Natural killer cell (primary cell): Measurements from ENCODE around the gene MYO5C. TPM values are rescaled to one million over a fixed set of nuclear protein-coding genes. Genes with fewer than 3 reads are reported as not detected.

ENCODE experiments used
- ATAC-seq, 3 donors: fragments of 150-1000 bp in 2 of 3; fragments of 200-7000 bp in 1 of 3; cut with Tn5 transposase; 1 replicate in 1 of 3; 2 replicates in 2 of 3; pipeline ENCODE4 v1.10.0; 2021; ENCODE audit warnings: mild to moderate bottlenecking in 2 of 3, moderate library complexity in 2 of 3
- DNase-seq, 2 donors: peaks; one replicate each; pipeline versions ENCODE4 v3.0.0 to v3.0.0-alpha.2; 2013 to 2021; ENCODE audit warnings: mixed read lengths in 1 of 2
- H3K27ac ChIP-seq: one replicate; pipeline ENCODE4 v1.5.1; 2013; ENCODE audit warnings: mild to moderate bottlenecking, low read length
- H3K27me3 ChIP-seq: one replicate; pipeline ENCODE4 v1.6.1; 2013; ENCODE audit warnings: low read length; ENCODE audit not compliant: control insufficient read depth, insufficient read depth
- H3K36me3 ChIP-seq: one replicate; pipeline ENCODE4 v1.6.1; 2013; ENCODE audit warnings: low read length; ENCODE audit not compliant: control insufficient read depth, insufficient read depth
- H3K4me1 ChIP-seq: one replicate; pipeline ENCODE4 v1.6.1; 2013; ENCODE audit warnings: low read length; ENCODE audit not compliant: control insufficient read depth, insufficient read depth
- H3K4me3 ChIP-seq: one replicate; pipeline ENCODE4 v1.5.1; 2013; ENCODE audit warnings: low read length
- H3K9me3 ChIP-seq: one replicate; pipeline ENCODE4 v1.6.1; 2013; ENCODE audit warnings: low read length; ENCODE audit not compliant: control insufficient read depth, insufficient read depth
- H3K27ac Mint-ChIP-seq, 2 donors: one replicate each; pipeline ENCODE4 v1.8.0; 2022; ENCODE audit warnings: mild to moderate bottlenecking in 2 of 2, mixed read lengths in 2 of 2, moderate library complexity in 1 of 2
- H3K27me3 Mint-ChIP-seq, 2 donors: one replicate each; pipeline ENCODE4 v1.8.0; 2022; ENCODE audit warnings: low read depth in 2 of 2, mixed read lengths in 2 of 2
- H3K36me3 Mint-ChIP-seq: one replicate; pipeline ENCODE4 v1.8.0; 2022; ENCODE audit warnings: mixed read lengths
- H3K4me1 Mint-ChIP-seq, 2 donors: one replicate each; pipeline ENCODE4 v1.8.0; 2022; ENCODE audit warnings: mixed read lengths in 2 of 2
- H3K4me3 Mint-ChIP-seq: one replicate; pipeline ENCODE4 v1.8.0; 2022; ENCODE audit warnings: mild to moderate bottlenecking, moderate library complexity, mixed read lengths
- H3K9me3 Mint-ChIP-seq, 2 donors: one replicate each; pipeline ENCODE4 v1.8.0; 2022; ENCODE audit warnings: mixed read lengths in 2 of 2
- WGBS: methylation state at CpG from one replicate; pipeline ENCODE4 v1.1.7; 2013; ENCODE audit warnings: missing lambda C conversion rate; ENCODE audit not compliant: insufficient coverage; 5-methylcytosine and 5-hydroxymethylcytosine counted together
- intact Hi-C: fragments of 100-400 bp; cut with micrococcal nuclease; formaldehyde crosslinking; loops from one replicate; pipeline ENCODE4 v1.14.2; 2022
- total RNA-seq, 4 donors: library from RNA; stranded (reverse); fragments of 120-200 nt in 1 of 4; gene quantifications; one replicate each; pipeline versions ENCODE4 v1.2.3 to v1.2.4, GENCODE V29; 2013 to 2022
- TF ChIP-seq, protein P1 (sequence below): fragments of 200-600 bp; IDR thresholded peaks from one replicate; pipeline ENCODE4 v1.8.0; 2022; ENCODE audit warnings: antibody characterized with exemption

The MYO5C gene
- total RNA-seq, 3 donors from 2014 or later (not counting 1 experiment from before 2014, with no cell fraction given), result 0.45 to 0.82 (median 0.60) TPM

DNA sequence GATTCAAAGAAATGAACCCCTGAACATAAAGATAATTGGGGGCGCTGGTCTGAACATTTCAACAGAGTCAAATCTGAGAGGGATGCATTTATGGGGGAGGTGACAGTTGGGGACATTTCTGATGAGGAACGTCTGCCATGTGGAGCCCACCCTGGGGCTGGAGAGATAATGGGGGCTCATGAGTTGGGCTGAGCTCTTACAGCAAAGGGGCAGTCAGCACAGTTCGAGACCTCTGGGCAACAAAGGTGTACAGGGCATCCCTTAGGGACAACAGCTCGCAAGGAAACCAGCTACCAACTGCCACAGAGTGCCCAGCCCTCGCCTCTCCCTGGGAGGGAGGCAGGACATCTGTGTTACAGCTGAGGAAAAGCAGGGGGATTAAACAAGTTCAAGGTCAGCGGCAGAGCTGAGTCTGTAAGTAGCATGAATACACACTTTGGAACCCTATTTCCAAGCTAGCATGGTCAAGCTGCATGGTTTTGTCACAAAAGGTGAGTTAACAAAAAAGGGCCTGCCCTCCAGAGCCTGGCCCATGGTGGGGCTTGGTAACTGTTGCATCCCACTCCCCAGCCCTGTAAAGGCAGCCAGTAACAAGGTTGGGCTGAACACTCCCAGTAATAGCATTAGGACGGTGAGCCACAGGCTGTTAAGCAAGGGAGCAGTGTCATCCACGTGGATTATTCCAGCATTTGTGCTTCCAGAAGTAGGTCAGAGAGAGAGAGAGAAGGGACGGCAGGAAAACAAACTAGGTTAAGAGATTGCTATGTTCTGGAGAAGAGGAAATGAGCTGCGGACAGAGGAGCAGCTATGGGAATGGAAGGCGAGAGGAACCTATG, 108.7 kb downstream of the MYO5C start:
- H3K9me3 ChIP-seq, result no peaks in the 10 kb centered on the region
- Mint-ChIP-seq H3K4me1 (no peaks in the 10 kb centered on the region), H3K9me3 (no peaks in the 10 kb centered on the region), H3K4me3 (no peak overlapping the region), H3K36me3 (no peaks in the 10 kb centered on the region), H3K27me3 (no peaks in the 10 kb centered on the region), H3K27ac (no peak overlapping the region)
- no peak for DNase-seq
- TF ChIP-seq, protein P1, sequence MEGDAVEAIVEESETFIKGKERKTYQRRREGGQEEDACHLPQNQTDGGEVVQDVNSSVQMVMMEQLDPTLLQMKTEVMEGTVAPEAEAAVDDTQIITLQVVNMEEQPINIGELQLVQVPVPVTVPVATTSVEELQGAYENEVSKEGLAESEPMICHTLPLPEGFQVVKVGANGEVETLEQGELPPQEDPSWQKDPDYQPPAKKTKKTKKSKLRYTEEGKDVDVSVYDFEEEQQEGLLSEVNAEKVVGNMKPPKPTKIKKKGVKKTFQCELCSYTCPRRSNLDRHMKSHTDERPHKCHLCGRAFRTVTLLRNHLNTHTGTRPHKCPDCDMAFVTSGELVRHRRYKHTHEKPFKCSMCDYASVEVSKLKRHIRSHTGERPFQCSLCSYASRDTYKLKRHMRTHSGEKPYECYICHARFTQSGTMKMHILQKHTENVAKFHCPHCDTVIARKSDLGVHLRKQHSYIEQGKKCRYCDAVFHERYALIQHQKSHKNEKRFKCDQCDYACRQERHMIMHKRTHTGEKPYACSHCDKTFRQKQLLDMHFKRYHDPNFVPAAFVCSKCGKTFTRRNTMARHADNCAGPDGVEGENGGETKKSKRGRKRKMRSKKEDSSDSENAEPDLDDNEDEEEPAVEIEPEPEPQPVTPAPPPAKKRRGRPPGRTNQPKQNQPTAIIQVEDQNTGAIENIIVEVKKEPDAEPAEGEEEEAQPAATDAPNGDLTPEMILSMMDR, result no peak
- intact Hi-C loops, result no loop called here
- no peaks in the 10 kb centered on the region for H3K4me1 ChIP-seq
- WGBS, result 94% methylated on average over 11 of the region's 11 CpGs
- no peak for ATAC-seq
- H3K36me3 ChIP-seq, result no peaks in the 10 kb centered on the region
- no peak overlapping the region for H3K4me3 ChIP-seq
- no peak overlapping the region for H3K27ac ChIP-seq
- no peaks in the 10 kb centered on the region for H3K27me3 ChIP-seq

DNA sequence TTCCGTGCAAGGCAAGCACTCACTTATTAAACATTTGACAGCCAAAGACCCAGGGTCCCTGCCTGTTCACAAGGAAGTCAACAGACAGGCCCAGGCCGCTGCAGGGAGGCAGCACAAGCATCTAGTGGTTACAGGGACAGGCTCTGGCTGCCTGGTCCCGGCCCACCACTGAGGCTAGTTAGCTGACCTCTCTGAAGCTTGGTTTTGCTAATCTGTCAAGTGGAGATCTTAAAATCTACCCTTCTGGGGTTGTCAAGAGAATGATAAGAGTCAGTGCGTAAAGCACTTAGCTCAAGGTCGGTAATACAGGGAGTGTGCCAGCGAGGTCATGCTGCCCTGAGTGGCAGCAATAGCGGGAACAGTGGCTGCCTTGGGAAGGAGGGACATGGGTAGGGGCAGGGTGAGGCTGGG, 110.4 kb downstream of the MYO5C start:
- Mint-ChIP-seq H3K4me1 (peaks cover 10 to 11% of the 10 kb centered on the region in 2 donors), H3K27me3 (no peaks in the 10 kb centered on the region), H3K36me3 (no peaks in the 10 kb centered on the region), H3K4me3 (no peak overlapping the region), H3K27ac (no peak overlapping the region), H3K9me3 (no peaks in the 10 kb centered on the region)
- H3K4me1 ChIP-seq, result peaks cover 11% of the 10 kb centered on the region
- no peaks in the 10 kb centered on the region for H3K27me3 ChIP-seq
- ATAC-seq (no peak), DNase-seq (no peak)
- no peak overlapping the region for H3K4me3 ChIP-seq
- intact Hi-C loops, result no loop called here
- H3K27ac ChIP-seq, result no peak overlapping the region
- TF ChIP-seq, protein P1, result no peak
- WGBS, result 97% methylated on average over 7 of the region's 7 CpGs
- no peaks in the 10 kb centered on the region for H3K9me3 ChIP-seq
- H3K36me3 ChIP-seq, result no peaks in the 10 kb centered on the region

DNA sequence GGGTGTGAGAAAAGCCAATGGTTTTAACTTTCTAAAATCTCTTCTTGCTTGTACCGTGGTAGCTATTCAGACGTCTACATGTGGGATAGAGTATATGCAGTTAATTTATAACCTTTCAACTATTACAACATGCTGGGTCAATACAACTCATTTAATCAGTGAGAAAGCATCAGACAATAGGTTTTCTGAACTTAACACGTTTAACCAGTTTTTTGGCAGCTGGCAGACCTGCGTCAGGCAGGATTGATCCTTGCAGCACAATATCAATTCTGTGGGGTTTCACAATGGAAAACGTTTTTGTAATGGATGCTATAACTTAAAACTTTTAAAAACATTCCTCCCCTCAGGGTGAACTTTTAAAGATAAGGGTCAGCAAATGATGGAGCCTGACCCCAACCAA, 110.9 kb downstream of the MYO5C start:
- Mint-ChIP-seq H3K4me1 (peaks cover 12 to 14% of the 10 kb centered on the region in 2 donors), H3K27ac (no peak overlapping the region), H3K36me3 (no peaks in the 10 kb centered on the region), H3K4me3 (no peak overlapping the region), H3K9me3 (no peaks in the 10 kb centered on the region), H3K27me3 (no peaks in the 10 kb centered on the region)
- H3K4me3 ChIP-seq, result no peak overlapping the region
- no peak for ATAC-seq
- intact Hi-C loops, result no loop called here
- H3K36me3 ChIP-seq, result no peaks in the 10 kb centered on the region
- no peaks in the 10 kb centered on the region for H3K9me3 ChIP-seq
- H3K27ac ChIP-seq, result no peak overlapping the region
- H3K27me3 ChIP-seq, result no peaks in the 10 kb centered on the region
- peaks cover 11% of the 10 kb centered on the region for H3K4me1 ChIP-seq
- no peak for DNase-seq
- 93% methylated on average over 2 of the region's 5 CpGs for WGBS
- TF ChIP-seq, protein P1, result no peak
